OCI-LY7 (cell line): ENCODE measurements around the gene TK1.

Source experiments
- EZH2phosphoT487 ChIP-seq: fragments of 200-600 bp; sonication (generic); IDR thresholded peaks from 2 replicates; pipeline ENCODE4 v1.6.1; 2018; ENCODE audit warnings: low read depth, borderline replicate concordance, mild to moderate bottlenecking, mixed run types, antibody characterized with exemption, low read length, moderate library complexity, mixed read lengths
- TF ChIP-seq, protein P1 (sequence below): fragments of 200-600 bp; sonication (generic); conservative IDR thresholded peaks from 2 replicates; pipeline ENCODE4 v1.5.1; 2014; ENCODE audit warnings: mild to moderate bottlenecking, antibody characterized with exemption, low read length, moderate library complexity, mixed read lengths

DNA sequence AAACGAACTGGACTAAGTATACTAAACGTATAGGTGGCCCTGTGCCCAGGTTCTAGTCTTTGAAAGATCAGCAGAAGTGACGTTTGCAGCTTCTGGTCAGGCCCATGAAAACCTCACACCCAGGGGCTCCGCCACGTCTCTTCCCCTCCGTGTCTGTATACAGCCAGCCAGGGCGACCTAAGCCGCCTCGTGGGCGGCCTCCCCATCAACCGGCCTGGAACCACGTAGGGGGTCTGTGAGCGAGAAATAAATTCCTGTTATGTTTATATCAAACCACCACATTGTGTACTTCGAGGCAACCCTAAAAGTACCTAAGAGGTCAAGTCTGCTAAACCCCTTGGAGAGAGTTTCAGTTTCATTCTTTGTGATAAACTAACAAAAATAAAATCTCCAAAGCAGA, 6.8 kb downstream of the TK1 start:
- TF ChIP-seq, protein P1, sequence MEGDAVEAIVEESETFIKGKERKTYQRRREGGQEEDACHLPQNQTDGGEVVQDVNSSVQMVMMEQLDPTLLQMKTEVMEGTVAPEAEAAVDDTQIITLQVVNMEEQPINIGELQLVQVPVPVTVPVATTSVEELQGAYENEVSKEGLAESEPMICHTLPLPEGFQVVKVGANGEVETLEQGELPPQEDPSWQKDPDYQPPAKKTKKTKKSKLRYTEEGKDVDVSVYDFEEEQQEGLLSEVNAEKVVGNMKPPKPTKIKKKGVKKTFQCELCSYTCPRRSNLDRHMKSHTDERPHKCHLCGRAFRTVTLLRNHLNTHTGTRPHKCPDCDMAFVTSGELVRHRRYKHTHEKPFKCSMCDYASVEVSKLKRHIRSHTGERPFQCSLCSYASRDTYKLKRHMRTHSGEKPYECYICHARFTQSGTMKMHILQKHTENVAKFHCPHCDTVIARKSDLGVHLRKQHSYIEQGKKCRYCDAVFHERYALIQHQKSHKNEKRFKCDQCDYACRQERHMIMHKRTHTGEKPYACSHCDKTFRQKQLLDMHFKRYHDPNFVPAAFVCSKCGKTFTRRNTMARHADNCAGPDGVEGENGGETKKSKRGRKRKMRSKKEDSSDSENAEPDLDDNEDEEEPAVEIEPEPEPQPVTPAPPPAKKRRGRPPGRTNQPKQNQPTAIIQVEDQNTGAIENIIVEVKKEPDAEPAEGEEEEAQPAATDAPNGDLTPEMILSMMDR, result no peak
- TF ChIP-seq EZH2phosphoT487, result no peak
